ENCODE data around the gene MC4R.
"Not testable (repeated sequence)": the region's sequence is repeated elsewhere in the genome, so short reads cannot be mapped to it uniquely, and the experiment has no call there.

Gene MC4R

GRCh38 chr18:60372596-60372995 lies at the start of gene MC4R:
Gene MC4R (minus strand): TSS chr18:60372775. CDS start chr18:60372349, 426 bp downstream.
- peak; percentile 73 for DNase-seq

DNA sequence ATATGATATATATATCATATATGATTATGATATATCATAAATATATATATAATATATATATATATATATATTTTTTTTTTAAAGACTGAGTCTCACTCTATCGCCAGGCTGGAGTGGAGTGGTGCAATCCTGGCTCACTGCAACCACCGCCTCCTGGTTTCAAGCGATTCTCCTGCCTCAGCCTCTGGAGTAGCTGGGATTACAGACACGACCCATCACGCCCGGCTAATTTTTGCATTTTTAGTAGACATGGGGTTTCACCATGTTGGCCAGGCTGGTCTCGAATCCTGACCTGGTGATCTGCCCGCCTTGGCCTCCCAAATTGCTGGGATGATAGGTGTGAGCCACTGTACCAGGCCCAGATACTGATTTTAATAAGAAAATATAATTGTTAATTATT lies 49.7 kb upstream of the MC4R start:
- DNase-seq, result not testable (repeated sequence)

DNA sequence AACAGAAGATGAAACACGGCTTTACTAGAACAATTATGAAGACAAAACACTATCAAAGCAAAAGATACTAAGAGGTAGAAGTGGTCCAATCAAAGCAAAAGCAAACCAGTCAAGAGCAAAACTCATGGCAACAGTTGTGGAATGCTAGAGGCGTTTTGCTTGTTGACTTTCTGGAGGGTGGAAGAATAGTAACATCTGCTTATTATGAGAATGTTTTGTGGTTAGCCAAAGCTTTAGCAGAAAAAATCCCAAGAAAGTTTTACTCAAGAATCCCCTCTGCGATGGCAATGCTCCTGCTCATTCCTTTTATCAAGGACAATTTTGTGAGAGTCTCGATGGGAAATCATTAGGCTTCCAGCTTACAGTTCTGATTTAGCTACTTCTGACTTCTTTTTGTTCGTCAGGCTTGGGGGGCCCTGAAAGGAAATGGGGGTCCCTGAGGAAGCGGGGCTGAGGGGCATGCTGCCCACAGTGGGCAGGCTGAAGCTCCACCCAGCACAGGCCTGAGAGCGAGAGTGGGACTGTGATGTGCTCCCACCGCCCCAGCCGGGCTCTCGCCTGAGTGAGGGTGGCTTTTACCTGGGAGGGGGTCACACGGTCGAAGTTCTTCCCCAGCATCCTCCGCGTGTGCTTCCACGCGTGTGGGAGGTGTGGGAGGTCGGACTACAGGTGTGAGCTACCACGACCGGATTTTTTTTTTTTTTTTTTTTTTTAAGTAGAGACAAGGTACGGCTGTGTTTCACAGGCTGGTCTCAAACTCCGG lies 49.0 kb upstream of the MC4R start:
- no peak for DNase-seq

DNA sequence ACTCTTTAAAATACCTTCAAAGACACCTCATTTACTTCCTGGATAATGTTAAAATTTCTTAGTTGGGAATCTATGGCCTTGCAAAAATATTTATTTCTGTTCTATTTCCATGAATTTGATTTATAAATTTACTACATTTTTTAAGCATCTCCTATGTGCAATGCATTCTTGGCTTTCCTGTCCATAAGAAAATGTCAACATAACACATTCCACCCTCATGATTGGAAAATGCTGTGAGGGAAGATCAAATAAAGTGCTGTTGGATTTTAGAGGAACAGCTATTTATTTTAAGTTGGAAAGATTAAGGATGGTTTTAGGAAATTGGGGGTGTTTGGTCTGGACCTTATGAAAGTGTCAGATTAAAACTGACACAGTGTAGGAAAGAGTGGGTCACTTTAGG lies 45.4 kb upstream of the MC4R start:
- no peak for DNase-seq

- peak; percentile 26 for DNase-seq
Observed at GRCh38 chr18:60413944-60414547, 41.5 kb upstream of the MC4R start.

- DNase-seq, result no peak
Observed at GRCh38 chr18:60411715-60412114, 39.1 kb upstream of the MC4R start.

DNA sequence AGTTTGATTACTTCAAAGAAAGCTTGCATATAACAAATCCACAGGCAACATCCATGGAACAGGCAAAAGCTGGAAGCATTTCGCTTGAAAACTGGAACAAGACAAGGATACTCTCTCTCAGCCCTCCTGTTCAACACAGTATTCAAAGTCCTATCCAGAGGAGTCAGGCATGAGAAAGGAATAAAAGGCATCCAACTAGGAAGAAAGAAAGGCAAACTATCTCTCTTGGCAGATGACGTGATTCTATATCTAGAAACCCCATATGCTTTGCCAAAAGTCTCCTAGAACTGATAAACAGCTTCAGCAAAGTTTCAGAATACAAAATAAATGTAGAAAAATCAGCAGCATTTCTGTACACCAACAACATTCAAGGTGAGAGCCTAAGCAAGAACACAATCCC lies 34.1 kb upstream of the MC4R start:
- no peak for DNase-seq

DNA sequence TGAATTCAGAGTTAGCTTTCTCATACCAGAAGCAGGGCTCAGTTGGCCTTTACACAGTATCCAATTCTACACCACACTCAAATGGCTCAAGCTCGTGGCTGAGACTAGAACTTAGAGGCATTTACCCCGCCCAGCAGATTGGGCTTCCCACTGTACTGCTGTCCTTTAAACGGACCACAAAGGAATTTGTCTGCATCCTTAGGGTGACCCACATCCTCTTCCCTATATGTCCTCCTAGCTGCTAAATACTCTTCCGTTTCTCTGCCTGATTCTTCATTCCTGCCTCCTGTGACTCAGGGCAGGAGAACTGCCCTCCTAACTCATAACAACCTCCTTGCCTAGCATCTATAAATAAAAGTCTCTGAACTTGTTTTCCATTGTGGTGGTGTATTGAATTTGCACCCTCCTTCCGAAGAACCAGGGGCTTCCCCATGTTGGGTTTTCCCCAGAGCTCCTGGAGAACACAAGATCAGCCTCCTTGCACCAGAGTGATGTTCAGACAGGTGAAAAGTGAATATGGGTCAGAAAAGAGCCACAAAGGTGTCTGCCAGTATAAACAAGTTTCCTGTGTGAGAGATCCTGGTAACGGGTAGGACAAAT lies 32.0 kb upstream of the MC4R start:
- DNase-seq, result peak; percentile 22

DNA sequence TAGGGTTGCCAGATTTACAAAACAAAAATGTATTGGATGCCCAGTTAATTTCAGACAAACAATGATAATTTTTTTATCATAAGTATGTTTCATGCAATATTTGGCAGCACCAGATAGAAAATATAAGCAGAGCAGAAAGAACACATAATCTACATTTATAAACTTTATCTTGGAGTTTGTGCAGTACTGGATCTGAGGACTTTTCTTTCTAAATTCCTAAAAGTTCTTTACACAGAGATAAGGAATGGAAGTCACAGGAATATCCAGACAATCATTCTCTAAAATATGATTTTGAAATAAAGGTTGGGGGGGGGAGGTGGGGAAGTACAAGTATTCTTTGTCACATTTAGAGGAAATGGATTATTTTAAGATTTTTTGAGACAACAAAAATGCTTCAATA lies 28.8 kb upstream of the MC4R start:
- DNase-seq, result no peak

- peak; percentile 45 for DNase-seq
Observed at GRCh38 chr18:60391571-60392226, 19.1 kb upstream of the MC4R start.

DNA sequence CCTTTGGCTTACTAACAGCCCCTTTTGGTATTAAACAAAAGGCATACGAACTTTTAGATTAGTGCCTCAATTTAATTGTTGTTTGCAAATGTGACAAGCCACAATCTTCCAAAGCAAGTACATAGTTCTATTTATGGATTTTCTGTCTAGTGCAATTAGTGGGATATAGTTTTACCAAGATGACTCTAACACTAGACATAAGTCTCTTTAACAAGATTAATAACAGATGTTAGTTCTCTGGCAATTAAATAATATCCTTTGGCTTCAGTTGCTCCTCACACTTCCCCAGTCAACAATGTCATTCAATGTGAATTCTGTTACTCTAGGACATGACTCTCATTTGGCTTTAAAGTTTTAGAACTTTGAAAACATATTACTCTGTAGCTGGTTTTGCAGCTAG lies 16.7 kb upstream of the MC4R start:
- DNase-seq, result no peak

DNA sequence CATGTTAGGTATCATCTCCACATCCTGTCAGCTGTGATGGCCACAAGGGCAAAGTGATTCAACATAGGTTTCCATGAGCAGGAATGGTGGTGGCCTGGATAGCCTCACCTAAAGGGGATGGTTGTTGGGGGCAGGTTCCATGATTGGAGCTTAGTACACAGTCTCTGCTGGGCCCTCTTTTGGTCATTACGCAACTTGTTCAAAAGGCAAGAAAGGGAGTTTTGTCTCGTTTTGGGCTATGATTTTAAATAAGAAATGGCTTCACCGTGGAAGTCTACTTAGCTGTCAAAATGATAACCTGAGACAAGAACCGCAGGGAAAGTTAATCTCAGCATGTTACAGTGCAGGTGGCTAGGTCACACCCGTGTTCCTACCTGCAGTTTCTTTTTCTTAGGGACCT lies 13.1 kb upstream of the MC4R start:
- DNase-seq, result no peak

GRCh38 chr18:60383893-60384292 lies 11.3 kb upstream of the MC4R start:
- DNase-seq, result no peak

DNA sequence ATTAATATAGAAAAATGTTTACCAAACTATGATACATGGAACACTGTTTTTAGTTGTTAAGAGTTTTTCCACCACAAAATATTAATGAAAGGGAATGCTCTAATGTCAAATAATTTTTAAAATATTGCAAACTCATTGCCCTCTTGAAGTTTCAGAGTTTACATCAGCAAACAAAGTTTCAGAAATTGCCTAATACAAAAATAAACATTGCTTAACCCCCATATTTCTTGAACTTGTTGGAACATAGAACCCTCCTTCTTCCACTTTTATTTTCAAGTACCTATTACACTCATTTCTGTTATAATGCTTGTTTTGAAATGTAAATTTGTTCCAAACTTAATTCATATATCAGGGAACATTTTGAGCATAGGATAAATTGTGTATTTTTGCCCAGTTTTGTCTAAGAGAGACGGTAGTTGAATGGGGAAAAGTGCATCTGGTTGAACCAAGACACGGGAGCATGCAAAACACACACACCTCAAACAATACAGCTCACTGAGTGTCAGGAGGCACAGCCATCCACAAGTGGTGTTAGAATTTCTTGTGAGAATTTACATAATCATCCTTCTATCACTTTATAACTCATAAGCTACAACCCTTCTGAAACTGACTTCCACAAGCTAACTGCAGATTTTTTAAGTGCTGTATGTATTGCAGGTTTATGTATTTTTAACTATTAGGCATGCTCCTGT lies 5.3 kb upstream of the MC4R start:
- DNase-seq, result no peak

DNA sequence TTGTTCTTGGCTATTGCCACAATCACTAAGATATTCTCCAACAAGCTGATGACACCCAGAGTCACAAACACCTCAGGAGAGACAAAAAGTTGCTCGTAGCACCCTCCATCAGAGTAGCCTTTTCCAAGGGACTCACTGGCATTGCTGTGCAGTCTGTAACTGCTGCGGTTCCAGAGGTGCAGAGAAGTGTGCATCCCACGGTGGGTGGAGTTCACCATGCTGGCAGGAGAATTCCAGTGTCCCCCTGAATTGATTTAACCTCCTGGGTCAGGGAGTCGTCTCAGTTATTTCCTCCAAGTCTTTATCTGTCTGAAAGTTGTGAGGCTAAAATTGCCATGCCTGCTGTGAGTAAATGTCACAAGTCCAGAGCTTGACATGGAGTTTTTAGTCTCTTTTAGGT lies 443 bp downstream of the MC4R start:
- no peak for DNase-seq

DNA sequence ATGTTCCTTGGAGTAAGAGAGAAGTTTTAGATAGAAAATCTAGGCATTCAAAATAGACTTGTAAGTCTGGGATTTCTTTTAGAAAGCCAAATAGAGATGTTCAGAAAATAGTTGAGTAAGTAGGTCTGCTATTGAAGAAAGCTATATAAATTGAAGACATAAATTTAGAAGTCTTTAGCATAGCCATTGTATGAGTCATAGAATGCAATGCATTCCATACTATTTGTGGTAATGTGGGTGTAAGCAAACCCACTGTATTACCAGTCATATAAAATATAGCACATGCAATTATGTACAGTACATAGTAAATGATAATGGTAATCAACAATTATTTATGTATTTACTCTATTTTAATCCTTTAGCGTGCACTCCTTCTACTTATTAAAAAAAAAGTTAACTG lies 14.1 kb downstream of the MC4R start:
- DNase-seq, result peak; percentile 67

DNA sequence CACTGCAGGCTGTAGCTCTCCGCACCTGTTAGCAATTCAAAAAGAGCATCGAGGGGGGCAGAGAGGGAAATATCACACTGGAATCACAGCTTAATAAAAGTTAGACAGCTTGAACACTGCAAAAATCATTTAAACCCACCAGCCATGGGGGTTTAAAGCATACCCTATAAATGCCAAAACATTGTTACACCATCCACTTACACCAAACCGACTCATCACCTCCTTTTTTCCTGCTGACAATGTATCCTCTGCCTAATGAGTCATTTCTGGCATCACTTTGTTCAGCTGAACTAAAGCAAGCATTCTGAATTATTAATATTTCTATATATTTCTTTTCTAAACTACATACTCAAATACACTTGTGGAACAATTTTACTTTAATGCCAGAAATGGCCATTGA lies 21.6 kb downstream of the MC4R start:
- peak; percentile 2 for DNase-seq

DNA sequence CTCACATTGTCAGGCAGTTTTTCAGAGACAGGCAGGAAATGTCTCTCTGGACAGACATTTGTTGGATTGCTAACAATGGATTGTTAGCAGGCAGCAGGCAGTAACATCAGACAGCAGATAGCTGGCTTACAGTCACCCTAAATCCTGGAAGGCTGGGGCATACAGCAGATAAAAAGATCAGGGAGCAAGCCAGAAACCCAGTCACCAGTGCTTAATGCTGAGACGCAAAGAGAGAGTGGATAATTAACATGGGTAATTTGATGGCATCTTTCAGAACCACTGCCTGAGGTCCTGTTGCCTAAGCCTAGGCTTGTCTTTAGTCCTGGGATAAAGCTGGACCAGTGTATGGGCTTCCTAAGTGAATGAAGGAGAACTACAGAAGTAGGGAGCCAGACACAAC lies 22.4 kb downstream of the MC4R start:
- no peak for DNase-seq

DNA sequence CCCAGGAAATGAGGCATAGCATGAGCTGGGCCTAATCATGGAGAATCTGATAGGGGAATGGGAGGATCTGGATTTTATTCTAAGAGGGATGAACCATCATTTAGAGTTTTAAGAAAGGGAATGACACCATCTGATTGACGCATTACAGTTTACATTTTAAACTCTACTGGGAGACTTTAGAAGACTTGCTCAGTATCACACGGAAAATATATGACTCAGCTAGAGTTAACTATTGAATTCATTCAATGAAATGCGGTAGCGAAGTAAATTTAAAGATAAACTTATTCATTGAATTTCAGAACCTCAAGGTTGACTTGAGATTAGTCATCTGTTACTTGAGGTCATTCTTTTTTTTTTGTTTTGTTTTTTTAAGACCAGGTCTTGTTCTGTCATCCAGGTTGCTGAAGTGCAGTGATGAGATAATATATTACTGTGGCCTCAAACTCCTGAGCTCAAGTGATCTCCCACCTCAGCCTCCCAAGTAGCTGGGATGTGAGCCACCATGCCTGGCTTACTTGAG lies 25.0 kb downstream of the MC4R start:
- no peak for DNase-seq

DNA sequence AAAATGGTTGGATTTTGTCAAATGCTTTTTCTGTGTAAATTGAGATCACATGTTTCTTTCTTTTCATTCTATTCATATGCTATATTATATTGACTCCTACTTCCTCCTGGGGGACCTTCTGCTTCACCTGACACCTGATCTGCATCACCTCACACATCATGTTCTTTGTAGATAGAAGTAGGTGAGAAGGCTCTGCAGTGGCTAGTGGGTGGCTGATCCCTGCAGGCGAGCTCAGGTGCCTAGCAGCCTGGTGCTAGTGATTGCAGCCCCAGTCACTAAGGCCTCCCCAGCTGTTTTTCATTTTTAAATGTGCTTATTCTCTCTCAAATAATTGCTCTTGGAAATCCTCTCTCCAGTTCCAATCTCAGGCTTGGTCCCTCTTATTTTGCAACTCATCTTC lies 33.6 kb downstream of the MC4R start:
- no peak for DNase-seq

- DNase-seq, result no peak
Observed at GRCh38 chr18:60331890-60332289, 40.7 kb downstream of the MC4R start.

- DNase-seq, result no peak
Observed at GRCh38 chr18:60329131-60329530, 43.4 kb downstream of the MC4R start.

- no peak for DNase-seq
Observed at GRCh38 chr18:60327880-60328279, 44.7 kb downstream of the MC4R start.

Measured in EL (cell line).